Astrocyte of the spinal cord (primary cell): ENCODE measurements around the gene HHATL.

Experiments used
- DNase-seq: peaks from one replicate; pipeline ENCODE4 v3.0.0; 2011; ENCODE audit warnings: low read depth, low spot score
- H3K4me3 ChIP-seq: 2 replicates; pipeline ENCODE4 v1.5.1; 2011; ENCODE audit warnings: low read depth, mild to moderate bottlenecking, low read length, moderate library complexity
- in situ Hi-C: cut with HindIII; loops from 2 replicates; pipeline ENCODE4 v1.10.0; 2017; ENCODE audit warnings: low sequenced_read_pairs
- TF ChIP-seq, protein P1 (sequence below): IDR thresholded peaks from 2 replicates; pipeline ENCODE4 v1.5.1; 2012; ENCODE audit warnings: low read depth, mild to moderate bottlenecking, low read length, inconsistent platforms

HHATL gene

DNA sequence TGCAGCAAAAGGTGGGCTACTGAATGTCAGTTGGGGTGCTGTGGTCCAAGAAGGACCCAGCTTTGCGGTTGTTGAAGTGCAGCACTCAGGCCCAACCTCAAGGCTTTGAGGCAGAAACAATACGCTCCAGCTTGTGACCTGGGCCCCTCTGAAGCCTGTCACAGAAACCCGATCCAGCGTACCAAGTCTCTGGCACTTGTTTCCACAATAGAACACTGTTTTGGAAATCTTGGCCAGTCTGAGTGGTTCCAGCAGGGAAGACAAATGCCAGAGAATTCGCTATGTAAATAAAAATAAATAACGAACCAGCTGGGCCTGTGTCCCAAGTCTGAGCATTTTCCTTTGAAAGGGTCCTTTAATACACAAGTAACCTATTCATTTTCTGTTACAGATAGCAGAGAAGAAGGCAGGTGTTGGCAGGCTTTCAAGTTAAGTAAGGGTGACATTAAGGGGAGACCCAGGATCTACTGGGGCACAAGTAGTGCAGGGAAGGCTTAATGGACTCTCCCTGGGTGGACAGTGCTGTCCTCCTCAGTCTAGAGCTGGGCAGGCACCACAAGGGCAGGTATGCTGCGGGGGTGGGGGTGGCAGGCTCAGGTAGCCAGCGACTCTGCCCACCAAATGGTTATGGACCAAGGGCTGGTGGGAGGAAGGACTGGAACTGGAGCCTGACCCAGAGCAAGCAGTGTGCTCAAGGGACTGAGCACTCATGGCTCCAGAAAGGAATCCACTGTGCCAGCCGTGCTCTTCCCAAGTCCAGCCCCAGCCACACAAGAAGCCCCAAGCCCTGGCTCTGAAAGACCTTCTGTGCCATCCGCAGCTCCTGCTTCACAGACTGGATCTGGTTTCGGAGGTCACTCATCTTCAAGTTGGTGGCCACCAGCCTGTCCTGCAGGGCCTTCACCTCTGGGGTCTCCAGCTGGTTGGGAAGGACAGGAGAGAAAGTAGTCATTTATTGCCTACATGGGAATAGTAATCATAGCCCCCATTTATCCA lies 44.2 kb upstream of the HHATL start:
- H3K4me3 ChIP-seq = no peak overlapping the region
- DNase-seq = peak; percentile 26
- in situ Hi-C loops = no loop called here
- TF ChIP-seq, protein P1, sequence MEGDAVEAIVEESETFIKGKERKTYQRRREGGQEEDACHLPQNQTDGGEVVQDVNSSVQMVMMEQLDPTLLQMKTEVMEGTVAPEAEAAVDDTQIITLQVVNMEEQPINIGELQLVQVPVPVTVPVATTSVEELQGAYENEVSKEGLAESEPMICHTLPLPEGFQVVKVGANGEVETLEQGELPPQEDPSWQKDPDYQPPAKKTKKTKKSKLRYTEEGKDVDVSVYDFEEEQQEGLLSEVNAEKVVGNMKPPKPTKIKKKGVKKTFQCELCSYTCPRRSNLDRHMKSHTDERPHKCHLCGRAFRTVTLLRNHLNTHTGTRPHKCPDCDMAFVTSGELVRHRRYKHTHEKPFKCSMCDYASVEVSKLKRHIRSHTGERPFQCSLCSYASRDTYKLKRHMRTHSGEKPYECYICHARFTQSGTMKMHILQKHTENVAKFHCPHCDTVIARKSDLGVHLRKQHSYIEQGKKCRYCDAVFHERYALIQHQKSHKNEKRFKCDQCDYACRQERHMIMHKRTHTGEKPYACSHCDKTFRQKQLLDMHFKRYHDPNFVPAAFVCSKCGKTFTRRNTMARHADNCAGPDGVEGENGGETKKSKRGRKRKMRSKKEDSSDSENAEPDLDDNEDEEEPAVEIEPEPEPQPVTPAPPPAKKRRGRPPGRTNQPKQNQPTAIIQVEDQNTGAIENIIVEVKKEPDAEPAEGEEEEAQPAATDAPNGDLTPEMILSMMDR = no peak

DNA sequence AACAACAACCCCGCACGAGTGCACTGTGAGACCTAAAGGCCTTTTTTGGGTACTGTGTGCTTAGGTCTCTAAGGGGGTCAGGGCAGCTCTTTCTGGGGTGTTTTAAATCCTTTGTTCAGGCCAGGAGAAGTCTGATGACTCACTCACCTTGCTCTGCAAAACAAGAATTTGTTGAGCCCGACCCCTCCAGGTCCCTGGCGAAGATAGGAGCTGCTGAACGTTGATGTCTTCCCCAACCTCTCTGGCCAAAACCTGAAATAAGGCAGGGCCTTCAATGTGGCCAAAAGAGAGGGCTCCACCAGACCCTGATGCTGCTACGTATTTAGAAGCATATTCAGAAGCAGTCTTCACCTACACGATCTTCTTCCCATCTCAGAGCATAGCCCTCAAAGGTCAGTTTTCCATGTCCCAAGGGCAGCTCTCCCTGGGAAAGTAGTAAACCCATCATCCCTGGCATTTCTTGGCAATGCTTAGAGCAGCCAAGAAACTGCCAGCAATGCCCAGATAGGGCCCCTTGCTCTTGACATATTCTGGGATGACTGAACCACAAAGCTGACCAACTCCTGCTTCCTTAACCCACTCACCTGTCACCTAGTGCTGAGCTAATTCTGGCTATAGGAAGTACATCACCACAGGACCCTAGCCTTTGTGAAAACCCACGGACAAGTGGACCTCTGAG lies 43.3 kb upstream of the HHATL start:
- DNase-seq = no peak
- H3K4me3 ChIP-seq = no peak overlapping the region
- in situ Hi-C loops = no loop called here
- TF ChIP-seq, protein P1 = no peak

DNA sequence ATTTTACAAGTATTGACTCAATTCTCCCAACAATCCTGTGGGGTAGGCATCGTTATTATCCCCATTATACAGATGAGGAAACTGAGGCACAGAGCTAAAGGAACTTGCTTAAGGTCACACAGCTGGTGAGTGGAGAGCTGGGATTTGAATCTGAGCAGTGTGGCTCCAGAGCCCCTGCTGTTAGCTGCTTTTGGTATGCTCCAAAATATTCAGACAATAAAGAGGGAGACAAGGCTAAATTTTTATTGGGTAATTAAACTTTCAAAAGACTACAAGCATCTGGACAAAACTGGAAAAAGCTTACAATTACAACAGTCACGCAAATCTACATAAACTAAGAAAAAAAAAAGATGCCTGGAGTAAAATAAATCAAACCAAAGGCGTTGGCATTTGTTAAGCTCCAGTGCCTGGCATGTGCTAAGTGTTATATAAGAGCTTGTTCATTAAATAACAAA lies 42.7 kb upstream of the HHATL start:
- no peak overlapping the region for H3K4me3 ChIP-seq
- TF ChIP-seq, protein P1 = no peak
- in situ Hi-C loops = no loop called here
- DNase-seq = no peak

DNA sequence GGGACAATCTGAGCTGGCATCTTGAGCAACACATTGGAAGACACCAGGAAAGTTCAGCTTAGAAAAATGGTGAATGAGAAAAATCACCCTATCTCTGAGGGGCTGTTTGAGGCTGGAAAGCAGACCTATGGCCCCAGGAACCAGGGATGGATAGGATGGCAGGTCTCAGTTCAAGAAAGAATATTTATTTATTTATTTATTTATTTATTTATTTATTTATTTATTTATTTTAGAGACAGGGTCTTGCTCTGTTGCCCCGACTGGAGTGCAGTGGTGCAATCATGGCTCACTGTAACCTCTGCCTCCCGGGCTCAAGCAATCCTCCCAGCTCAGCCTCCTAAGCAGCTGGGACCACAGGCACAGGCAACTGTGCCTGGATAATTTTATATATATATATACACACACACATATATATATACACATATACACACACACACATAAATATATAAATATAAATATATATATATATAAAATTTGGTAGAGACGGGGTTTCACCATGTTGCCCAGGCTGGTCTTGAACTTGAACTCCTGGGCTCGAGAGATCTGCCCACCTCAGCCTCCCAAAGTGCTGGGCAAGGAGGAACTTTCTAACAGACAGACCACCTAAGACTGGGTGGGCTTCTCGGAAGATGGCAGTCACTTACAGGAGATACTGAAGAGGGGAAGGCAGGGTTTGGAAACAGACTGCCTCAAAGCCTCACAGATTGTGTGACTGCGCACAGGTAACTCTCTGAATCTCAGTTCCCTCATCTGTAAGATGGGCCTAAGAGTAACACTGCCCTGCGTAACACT lies 40.8 kb upstream of the HHATL start:
- DNase-seq = no peak
- in situ Hi-C loops = no loop called here
- H3K4me3 ChIP-seq = no peak overlapping the region
- TF ChIP-seq, protein P1 = no peak

DNA sequence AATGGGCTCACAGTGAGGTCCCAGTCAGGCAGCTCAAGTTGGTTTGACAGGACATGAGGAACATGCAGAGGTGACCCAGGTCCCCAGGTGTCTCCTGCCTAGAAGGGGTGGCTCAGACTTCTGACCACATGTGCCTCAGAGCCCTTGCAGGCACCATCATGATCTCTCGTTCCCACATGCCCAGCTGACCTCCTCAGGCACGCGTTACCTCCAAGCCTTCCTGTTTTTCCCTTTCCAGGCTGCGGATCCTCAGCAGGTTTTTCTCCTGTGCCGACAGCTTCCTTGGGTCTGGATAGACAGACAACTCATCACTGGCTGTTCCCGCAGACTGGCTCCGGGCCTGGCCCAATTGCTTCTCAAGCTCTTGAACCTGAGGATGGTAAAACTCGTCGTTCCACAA lies 40.1 kb upstream of the HHATL start:
- TF ChIP-seq, protein P1 = no peak
- DNase-seq = no peak
- no peak overlapping the region for H3K4me3 ChIP-seq
- in situ Hi-C loops = no loop called here

DNA sequence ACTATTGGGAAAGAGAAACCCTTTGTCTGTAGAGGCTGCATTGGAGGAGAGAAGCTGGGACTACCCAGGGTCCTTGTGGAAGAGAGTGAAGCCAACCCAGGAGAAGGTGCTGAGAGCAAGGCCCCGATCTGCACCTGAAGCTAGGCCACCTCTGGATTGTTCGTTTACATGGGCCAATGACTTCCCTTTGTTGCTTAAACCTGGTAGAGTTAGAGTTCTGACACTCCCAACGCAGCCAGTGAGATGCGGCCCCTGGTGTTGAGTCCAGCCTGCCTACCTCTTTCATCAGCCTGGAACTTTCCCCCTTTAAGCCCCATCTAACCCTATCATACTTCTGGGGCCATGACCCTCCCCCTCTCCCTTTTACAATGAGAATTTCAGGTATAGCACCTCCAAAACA lies 39.7 kb upstream of the HHATL start:
- in situ Hi-C loops = no loop called here
- DNase-seq = no peak
- TF ChIP-seq, protein P1 = no peak
- H3K4me3 ChIP-seq = no peak overlapping the region
